Measurements from ENCODE around the gene TSC2. TPM values are rescaled to one million over a fixed set of nuclear protein-coding genes. Genes with fewer than 3 reads are reported as not detected.
"Not testable (repeated sequence)": the region's sequence is repeated elsewhere in the genome, so short reads cannot be mapped to it uniquely, and the experiment has no call there.

TSC2 gene
- total RNA-seq, 2 donors from 2014 or later: 73.9 to 152 TPM

DNA sequence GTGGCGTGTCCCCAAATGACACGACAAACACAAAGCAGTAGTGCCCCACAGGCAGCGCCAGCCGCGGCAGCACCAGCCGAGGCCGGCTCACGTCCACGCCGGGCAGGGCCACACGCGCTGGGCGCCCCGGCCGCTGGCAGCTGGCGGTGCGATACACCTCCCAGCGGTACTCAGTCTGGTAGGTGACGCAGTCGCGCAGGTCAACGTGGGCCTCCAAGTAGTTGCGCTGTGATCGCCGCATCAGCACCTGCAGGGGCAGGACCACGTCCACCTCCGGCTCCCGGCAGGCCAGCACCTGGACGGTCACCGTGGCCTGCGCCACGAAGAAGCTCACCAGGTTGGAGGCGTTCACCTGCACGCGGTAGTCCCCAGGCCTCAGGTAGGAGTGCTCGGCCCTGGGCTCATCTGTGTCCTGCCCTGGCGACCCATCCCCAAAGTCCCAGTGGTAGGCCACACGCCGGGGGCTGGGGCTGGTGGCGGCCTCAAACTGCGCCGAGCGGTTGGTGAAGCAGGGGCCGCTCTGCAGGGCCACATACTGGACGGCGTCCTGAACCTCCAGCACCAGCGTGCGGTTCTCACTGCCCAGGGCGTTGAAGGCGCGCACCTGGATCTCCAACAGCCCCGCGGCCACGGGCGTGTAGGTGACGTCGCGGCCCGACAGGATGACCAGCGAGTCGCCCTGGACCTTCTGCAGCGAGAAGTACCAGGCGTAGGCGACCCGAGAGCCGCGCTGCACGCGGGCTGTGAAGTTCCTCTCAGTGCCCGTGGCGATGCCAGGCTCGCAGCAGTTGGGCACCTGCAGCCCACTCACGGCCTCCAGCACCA, 60.9 kb downstream of the TSC2 start:
- H3K4me3 ChIP-seq; DNase-seq; ATAC-seq; H3K27ac ChIP-seq; H3K4me1 ChIP-seq; intact Hi-C loops (cut with DNase I); H3K27me3 ChIP-seq; H3K36me3 ChIP-seq (replicated peaks in 1 of 2; ENCODE audit: insufficient read depth in 1 of 2, low read depth in 2 of 2); H3K9me3 ChIP-seq: not testable (repeated sequence)
- 92 to 96% methylated on average over 17 to 68 of the region's 73 CpGs for WGBS, 2 donors

GRCh38 chr16:2109271-2109580, 61.4 kb downstream of the TSC2 start:
- intact Hi-C loops (cut with DNase I); H3K4me3 ChIP-seq; DNase-seq; H3K27ac ChIP-seq; ATAC-seq; H3K9me3 ChIP-seq; H3K27me3 ChIP-seq; H3K4me1 ChIP-seq; H3K36me3 ChIP-seq (replicated peaks in 1 of 2; ENCODE audit: insufficient read depth in 1 of 2, low read depth in 2 of 2): not testable (repeated sequence)
- WGBS, 2 donors: 94% methylated on average over 15 to 20 of the region's 25 CpGs

- H3K27ac ChIP-seq; H3K4me1 ChIP-seq; H3K36me3 ChIP-seq (replicated peaks in 1 of 2; ENCODE audit: insufficient read depth in 1 of 2, low read depth in 2 of 2); H3K27me3 ChIP-seq; ATAC-seq; H3K4me3 ChIP-seq; intact Hi-C loops (cut with DNase I); DNase-seq; H3K9me3 ChIP-seq: not testable (repeated sequence)
- 96% methylated on average over 15 of the region's 23 CpGs; no CpG with 5 or more reads in 1 of the 2 donors for WGBS, 2 donors
Observed at GRCh38 chr16:2109872-2110271, 62.1 kb downstream of the TSC2 start.

DNA sequence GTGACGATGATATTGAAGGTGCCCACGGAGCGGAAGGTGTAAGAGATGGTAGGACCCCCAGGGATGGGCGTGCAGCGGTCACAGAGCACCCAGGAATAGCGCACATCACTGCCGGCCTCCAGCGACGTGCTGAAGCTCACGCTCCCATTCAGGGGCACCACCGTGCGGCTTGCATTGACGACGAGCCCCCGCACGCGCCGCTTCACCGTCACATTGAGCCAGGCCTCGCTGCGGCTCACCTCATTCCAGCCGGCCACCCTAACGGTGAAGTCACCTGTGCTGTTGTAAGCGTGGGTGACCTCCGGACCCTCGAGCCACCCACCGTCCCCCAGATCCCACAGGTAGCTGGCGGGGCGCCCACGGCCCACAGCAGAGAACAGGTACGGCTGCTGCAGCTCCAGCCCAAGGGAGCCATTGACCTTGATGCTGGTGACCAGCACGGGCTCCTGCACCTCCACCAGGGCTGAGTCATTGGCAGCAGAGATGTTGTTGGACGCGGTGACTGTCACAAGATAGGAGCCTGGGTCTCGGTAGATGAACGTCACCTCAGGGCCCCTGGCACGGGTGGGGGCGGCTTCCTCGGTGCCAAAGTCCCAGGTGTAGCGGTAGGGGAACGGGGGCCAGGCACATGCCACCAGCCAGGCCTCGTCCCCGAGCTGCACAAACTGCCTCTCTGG, 62.7 kb downstream of the TSC2 start:
- H3K9me3 ChIP-seq; H3K27ac ChIP-seq; H3K4me3 ChIP-seq; DNase-seq; H3K4me1 ChIP-seq; intact Hi-C loops (cut with DNase I); H3K36me3 ChIP-seq (replicated peaks in 1 of 2; ENCODE audit: insufficient read depth in 1 of 2, low read depth in 2 of 2); ATAC-seq; H3K27me3 ChIP-seq: not testable (repeated sequence)
- 91% methylated on average over 39 of the region's 43 CpGs; no CpG with 5 or more reads in 1 of the 2 donors for WGBS, 2 donors

DNA sequence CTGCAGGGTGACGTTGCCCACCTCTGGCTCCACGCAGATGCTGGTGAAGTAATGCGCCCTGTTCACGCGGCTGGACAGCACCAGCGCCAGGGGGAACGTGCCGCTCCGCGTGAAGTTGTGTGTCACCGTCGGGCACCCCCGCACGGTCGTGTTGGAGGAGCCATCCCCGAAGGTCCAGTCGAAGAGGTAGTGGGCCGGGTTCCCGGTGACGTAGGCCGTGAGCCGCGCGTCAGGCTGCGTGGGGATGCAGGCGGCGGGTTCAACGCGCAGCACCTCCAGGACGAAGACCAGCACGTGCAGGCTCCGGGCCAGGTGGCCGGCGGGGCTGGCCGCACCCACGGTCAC, 63.2 kb downstream of the TSC2 start:
- H3K36me3 ChIP-seq (replicated peaks in 1 of 2; ENCODE audit: insufficient read depth in 1 of 2, low read depth in 2 of 2); H3K27ac ChIP-seq; intact Hi-C loops (cut with DNase I); H3K4me3 ChIP-seq; H3K27me3 ChIP-seq; H3K9me3 ChIP-seq; DNase-seq; H3K4me1 ChIP-seq: not testable (repeated sequence)
- peak; percentile 24 for ATAC-seq
- WGBS, 2 donors: 93% methylated on average over 31 of the region's 36 CpGs; no CpG with 5 or more reads in 1 of the 2 donors

DNA sequence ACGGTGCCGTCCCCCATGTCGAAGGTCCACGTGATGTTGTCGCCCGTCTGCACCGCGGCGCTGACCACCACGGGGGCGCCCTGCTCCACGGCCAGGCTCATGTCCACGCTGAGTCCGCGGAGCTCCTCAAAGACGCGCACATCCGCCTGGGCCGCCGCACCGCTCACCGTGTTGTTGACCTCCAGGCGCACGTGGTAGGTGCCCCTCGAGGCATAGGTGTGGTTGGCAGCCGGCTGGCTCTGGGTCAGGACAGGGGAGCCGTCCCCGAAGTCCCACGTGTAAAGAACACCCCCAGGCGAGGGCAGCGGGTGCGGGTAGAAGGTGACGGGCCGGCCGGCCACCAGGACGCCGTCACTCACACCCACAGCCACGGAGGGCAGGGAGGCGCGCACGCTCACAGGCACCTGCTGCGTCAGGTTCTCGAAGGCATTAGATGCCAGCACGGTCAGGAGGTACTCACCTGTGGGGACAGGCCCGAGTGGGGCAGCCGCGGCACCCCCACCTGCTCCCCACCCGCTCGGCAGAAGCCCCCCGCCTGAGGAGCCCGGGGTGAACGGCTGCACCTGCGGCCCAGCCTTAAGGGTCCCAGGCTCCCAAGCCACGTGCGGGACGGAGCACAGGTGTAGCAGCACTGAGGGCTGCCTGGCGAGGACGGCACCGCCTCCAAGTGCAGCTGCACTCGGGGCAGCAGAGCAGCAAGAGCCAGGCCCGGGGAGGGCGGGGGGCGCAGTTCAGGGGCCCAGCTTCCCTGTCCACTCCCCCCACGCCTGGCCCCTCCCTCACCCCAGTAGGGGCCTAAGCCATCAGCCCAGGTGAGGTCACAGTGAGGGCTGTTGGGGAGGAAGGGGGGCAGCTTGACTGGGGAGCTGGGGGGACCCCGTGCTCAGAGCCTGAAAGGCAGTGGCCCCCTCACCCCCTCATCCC, 63.9 kb downstream of the TSC2 start:
- ATAC-seq: peak; percentile 33
- H3K27me3 ChIP-seq; H3K27ac ChIP-seq; H3K9me3 ChIP-seq; intact Hi-C loops (cut with DNase I); H3K4me1 ChIP-seq; H3K36me3 ChIP-seq (replicated peaks in 1 of 2; ENCODE audit: insufficient read depth in 1 of 2, low read depth in 2 of 2); DNase-seq; H3K4me3 ChIP-seq: not testable (repeated sequence)
- WGBS, 2 donors: 94% methylated on average over 60 of the region's 65 CpGs; no CpG with 5 or more reads in 1 of the 2 donors

DNA sequence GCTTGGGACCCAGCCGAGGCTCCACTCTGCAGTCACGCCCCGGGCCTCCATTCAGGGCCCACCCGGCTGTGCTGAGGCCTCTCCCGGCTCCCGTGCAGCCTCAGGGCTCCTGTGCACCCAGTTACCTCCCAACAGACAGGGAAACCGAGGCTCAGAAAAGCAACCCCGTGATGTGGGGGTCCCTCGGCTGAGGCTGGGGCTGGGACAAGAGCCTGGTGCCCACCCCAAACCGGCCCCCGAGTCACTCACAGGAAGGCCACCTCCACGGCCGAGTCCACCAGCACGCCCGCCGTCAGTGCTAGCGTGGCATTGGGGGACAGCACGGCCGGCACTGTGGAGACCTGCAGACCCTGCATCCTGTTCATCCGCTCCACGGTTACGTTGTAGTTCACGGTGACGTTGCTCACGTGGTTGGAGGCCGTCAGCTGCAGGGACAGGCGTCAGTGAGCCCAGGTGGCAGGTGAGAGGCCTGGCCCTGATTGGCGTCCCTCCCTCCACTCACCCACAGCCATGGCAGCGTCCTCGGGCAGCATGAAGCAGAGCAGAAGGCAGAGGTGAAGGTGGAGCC, 64.8 kb downstream of the TSC2 start:
- H3K27me3 ChIP-seq; DNase-seq; H3K27ac ChIP-seq; H3K9me3 ChIP-seq; H3K36me3 ChIP-seq (replicated peaks in 1 of 2; ENCODE audit: insufficient read depth in 1 of 2, low read depth in 2 of 2); ATAC-seq; H3K4me1 ChIP-seq; H3K4me3 ChIP-seq; intact Hi-C loops (cut with DNase I): not testable (repeated sequence)
- WGBS, 2 donors: 82 to 87% methylated on average over 7 to 21 of the region's 30 CpGs

GRCh38 chr16:2114225-2114624, 66.4 kb downstream of the TSC2 start:
- H3K4me1 ChIP-seq; DNase-seq; ATAC-seq; H3K27me3 ChIP-seq; H3K36me3 ChIP-seq (replicated peaks in 1 of 2; ENCODE audit: insufficient read depth in 1 of 2, low read depth in 2 of 2); H3K4me3 ChIP-seq; intact Hi-C loops (cut with DNase I); H3K9me3 ChIP-seq; H3K27ac ChIP-seq: not testable (repeated sequence)
- 93 to 94% methylated on average over 10 to 16 of the region's 26 CpGs for WGBS, 2 donors

DNA sequence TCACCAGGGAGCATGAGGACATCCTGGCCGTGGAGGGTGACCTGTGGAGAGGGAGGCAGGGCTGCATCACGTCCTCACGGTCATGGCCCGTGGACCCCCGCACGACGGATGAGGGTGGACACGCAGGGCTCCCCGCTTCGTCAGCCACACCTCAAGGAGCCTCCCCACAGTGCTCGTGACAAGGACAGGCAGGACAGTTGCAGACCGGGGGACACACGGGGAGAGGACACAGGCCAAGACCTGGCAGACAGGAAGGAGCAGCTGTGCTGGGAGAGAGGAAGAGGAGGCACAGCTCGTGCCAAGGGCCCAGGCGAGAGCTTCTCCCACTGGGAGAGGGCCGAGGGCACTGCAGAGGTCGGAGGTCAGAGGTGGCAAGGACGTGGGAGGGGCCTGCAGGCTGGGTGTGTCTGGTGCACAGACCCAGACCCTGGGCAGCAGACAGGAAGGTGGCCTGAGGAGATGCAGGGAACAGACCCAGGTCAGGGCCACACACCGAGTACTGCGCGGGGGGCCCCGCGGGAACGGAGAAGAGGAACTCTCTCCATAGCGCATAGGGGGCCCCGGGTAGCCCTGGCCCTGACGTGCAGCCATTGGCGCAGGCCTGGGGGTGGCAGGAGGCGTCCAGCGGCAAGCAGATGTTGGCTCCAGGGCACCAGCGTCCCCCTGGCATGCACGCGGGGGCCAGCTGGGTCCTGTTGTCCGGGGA, 67.3 kb downstream of the TSC2 start:
- H3K27me3 ChIP-seq; DNase-seq; H3K27ac ChIP-seq; intact Hi-C loops (cut with DNase I); H3K36me3 ChIP-seq (replicated peaks in 1 of 2; ENCODE audit: insufficient read depth in 1 of 2, low read depth in 2 of 2); H3K4me3 ChIP-seq; H3K4me1 ChIP-seq; H3K9me3 ChIP-seq; ATAC-seq: not testable (repeated sequence)
- WGBS, 2 donors: 88 to 90% methylated on average over 22 to 25 of the region's 34 CpGs
